ENCODE results near the gene CEP41. TPM values are rescaled to one million over a fixed set of nuclear protein-coding genes. Genes with fewer than 3 reads are reported as not detected.

CEP41 gene
- total RNA-seq, 2 donors from 2014 or later: 11.4 to 13.0 TPM

DNA sequence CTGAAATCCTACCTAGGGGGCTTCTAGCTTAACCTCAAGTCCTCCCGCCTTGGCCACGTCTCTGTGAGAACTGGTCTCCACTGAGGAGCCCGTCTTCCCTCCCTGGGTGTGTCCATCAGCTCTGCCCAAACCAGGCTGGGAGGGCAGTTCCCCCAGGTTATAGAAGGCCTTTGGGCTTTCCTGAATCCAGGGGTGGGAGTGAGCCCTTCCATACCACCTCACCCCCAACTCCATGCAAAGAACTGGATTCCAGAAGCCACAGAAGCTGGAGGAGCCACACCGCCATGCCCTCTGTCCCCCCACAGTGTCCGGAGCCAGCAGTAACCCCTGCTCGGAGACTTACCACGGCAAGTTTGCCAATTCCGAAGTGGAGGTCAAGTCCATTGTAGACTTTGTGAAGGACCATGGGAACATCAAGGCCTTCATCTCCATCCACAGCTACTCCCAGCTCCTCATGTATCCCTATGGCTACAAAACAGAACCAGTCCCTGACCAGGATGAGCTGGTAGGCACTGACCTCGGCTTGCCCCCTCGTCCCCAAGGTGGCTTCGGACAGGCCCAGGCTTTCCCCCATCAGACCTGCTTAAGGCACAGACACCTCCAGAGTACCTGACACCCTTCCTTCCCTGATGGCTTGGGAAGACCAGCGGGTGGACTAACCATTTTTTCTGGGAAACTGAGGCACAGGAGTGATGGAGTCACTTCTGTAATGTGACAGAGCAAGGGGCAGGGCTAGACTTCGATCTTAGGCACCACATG lies 55.8 kb downstream of the CEP41 start:
- no peak overlapping the region for H3K27ac ChIP-seq (ENCODE audit: low read depth, low read length)
- WGBS, 2 experiments (ENCODE audit: insufficient coverage in 1 of 2, insufficient read length in 1 of 2): 92 to 99% methylated on average over 8 to 13 of the region's 13 CpGs
- H3K9me3 Mint-ChIP-seq: peaks cover 7% of the 10 kb centered on the region
- H3K4me3 ChIP-seq (ENCODE audit: low read length): no peak overlapping the region
- no peaks in the 10 kb centered on the region for H3K9me3 ChIP-seq (ENCODE audit: control insufficient read depth, low read length)
- H3K27me3 ChIP-seq (ENCODE audit: control insufficient read depth, insufficient read depth, low read length, poor library complexity, severe bottlenecking): no peaks in the 10 kb centered on the region
- no peaks in the 10 kb centered on the region for H3K36me3 ChIP-seq (ENCODE audit: control insufficient read depth, insufficient read depth, low read length)
- no peak overlapping the region for H3K9ac ChIP-seq (ENCODE audit: extremely low read depth, low read length, poor library complexity, severe bottlenecking)
- TF ChIP-seq, protein P1, sequence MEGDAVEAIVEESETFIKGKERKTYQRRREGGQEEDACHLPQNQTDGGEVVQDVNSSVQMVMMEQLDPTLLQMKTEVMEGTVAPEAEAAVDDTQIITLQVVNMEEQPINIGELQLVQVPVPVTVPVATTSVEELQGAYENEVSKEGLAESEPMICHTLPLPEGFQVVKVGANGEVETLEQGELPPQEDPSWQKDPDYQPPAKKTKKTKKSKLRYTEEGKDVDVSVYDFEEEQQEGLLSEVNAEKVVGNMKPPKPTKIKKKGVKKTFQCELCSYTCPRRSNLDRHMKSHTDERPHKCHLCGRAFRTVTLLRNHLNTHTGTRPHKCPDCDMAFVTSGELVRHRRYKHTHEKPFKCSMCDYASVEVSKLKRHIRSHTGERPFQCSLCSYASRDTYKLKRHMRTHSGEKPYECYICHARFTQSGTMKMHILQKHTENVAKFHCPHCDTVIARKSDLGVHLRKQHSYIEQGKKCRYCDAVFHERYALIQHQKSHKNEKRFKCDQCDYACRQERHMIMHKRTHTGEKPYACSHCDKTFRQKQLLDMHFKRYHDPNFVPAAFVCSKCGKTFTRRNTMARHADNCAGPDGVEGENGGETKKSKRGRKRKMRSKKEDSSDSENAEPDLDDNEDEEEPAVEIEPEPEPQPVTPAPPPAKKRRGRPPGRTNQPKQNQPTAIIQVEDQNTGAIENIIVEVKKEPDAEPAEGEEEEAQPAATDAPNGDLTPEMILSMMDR (conservative IDR thresholded peaks at IDR 0.05): no peak
- H3K27me3 Mint-ChIP-seq (ENCODE audit: insufficient read depth): no peaks in the 10 kb centered on the region
- no peak overlapping the region for H3K4me3 Mint-ChIP-seq
- peaks cover 2% of the 10 kb centered on the region for H3K36me3 Mint-ChIP-seq (ENCODE audit: low read depth)
- DNase-seq: no peak
- H3K27ac Mint-ChIP-seq: no peak overlapping the region
- H3K4me1 ChIP-seq (ENCODE audit: control insufficient read depth, insufficient read depth, low read length): peaks cover 2% of the 10 kb centered on the region
- H3K4me1 Mint-ChIP-seq: peaks cover 6% of the 10 kb centered on the region

DNA sequence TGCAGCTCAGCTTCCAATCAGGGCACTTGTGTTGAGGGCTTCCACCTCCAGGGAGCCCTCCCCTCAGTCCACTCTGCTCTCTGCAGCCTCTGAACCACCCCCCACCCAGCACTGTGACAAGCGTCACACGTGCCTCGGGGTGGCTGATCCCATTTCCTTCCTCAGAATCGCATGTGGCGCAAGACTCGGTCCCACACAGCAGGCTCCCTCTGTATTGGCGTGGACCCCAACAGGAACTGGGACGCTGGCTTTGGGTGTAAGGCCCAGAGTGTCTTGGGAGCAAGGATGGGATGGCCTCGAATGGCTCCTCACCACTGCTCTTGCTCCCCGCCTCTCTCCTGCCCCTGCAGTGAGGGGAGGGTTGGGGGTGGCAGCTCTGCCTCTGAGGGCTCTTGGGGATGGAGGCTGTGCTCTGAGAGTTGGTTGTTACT lies 56.4 kb downstream of the CEP41 start:
- 89 to 100% methylated on average over 4 to 10 of the region's 10 CpGs for WGBS, 2 experiments (ENCODE audit: insufficient coverage in 1 of 2, insufficient read length in 1 of 2)
- H3K4me1 ChIP-seq (ENCODE audit: control insufficient read depth, insufficient read depth, low read length): peaks cover 5% of the 10 kb centered on the region
- peaks cover 7% of the 10 kb centered on the region for H3K9me3 Mint-ChIP-seq
- H3K4me3 ChIP-seq (ENCODE audit: low read length): no peak overlapping the region
- H3K4me1 Mint-ChIP-seq: peaks cover 9% of the 10 kb centered on the region
- H3K27ac Mint-ChIP-seq: no peak overlapping the region
- peaks cover 2% of the 10 kb centered on the region for H3K36me3 Mint-ChIP-seq (ENCODE audit: low read depth)
- DNase-seq: no peak
- H3K9me3 ChIP-seq (ENCODE audit: control insufficient read depth, low read length): no peaks in the 10 kb centered on the region
- H3K4me3 Mint-ChIP-seq: no peak overlapping the region
- H3K9ac ChIP-seq (ENCODE audit: extremely low read depth, low read length, poor library complexity, severe bottlenecking): no peak overlapping the region
- H3K27me3 ChIP-seq (ENCODE audit: control insufficient read depth, insufficient read depth, low read length, poor library complexity, severe bottlenecking): no peaks in the 10 kb centered on the region
- H3K27me3 Mint-ChIP-seq (ENCODE audit: insufficient read depth): no peaks in the 10 kb centered on the region
- TF ChIP-seq, protein P1 (conservative IDR thresholded peaks at IDR 0.05): no peak
- no peaks in the 10 kb centered on the region for H3K36me3 ChIP-seq (ENCODE audit: control insufficient read depth, insufficient read depth, low read length)
- H3K27ac ChIP-seq (ENCODE audit: low read depth, low read length): no peak overlapping the region

DNA sequence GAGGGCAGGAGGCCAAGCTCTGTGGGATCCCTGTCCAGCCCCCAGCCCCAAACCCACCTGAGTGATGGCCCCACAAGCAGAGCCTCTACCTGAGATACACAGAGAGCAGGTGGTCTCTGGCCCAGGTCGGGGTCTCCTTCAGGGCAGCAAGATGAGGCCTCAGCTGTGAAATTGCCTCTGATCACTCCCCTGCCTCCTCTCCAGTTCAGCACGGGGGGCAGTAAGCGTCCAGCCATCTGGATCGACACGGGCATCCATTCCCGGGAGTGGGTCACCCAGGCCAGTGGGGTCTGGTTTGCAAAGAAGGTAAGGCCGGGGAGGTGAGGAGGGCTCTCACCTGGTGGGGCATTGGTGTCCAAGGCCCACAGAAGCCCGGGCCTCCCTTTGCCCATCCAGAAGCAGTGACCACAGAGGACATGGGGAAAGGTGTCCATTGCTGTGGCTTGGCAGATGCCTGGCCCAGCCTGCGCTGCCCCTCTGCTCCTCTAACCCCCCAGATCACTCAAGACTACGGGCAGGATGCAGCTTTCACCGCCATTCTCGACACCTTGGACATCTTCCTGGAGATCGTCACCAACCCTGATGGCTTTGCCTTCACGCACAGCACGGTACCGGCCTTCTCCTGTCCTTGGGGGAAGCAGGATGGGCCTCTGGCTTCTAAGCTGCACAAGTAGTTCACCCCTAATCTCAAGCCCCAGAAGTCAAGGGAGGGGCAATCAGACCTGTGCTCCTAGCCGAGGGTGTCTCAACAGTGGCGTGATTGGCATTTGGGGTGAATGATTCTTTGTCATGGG lies 57.4 kb downstream of the CEP41 start:
- Histone ChIP-seq H3K9me3 (ENCODE audit: control insufficient read depth, low read length) (no peaks in the 10 kb centered on the region), H3K27ac (ENCODE audit: low read depth, low read length) (no peak overlapping the region), H3K4me3 (ENCODE audit: low read length) (no peak overlapping the region), H3K4me1 (ENCODE audit: control insufficient read depth, insufficient read depth, low read length) (peaks cover 5% of the 10 kb centered on the region), H3K36me3 (ENCODE audit: control insufficient read depth, insufficient read depth, low read length) (no peaks in the 10 kb centered on the region), H3K9ac (ENCODE audit: extremely low read depth, low read length, poor library complexity, severe bottlenecking) (no peak overlapping the region), H3K27me3 (ENCODE audit: control insufficient read depth, insufficient read depth, low read length, poor library complexity, severe bottlenecking) (no peaks in the 10 kb centered on the region)
- DNase-seq: peak; percentile 14
- Mint-ChIP-seq H3K4me3 (no peak overlapping the region), H3K27ac (no peak overlapping the region), H3K36me3 (ENCODE audit: low read depth) (no peaks in the 10 kb centered on the region), H3K4me1 (peaks cover 9% of the 10 kb centered on the region), H3K27me3 (ENCODE audit: insufficient read depth) (no peaks in the 10 kb centered on the region), H3K9me3 (peaks cover 6% of the 10 kb centered on the region)
- TF ChIP-seq, protein P1 (conservative IDR thresholded peaks at IDR 0.05): no peak
- WGBS, 2 experiments (ENCODE audit: insufficient coverage in 1 of 2, insufficient read length in 1 of 2): 94 to 100% methylated on average over 8 to 18 of the region's 18 CpGs

Measured in endodermal cell (in vitro differentiated cells).